GM18517 (cell line): Measurements from ENCODE around the gene SIRT3.
A peak's percentile ranks its signal among the peaks of the same experiment; 100 is the strongest.
"Not testable (repeated sequence)": the region's sequence is repeated elsewhere in the genome, so short reads cannot be mapped to it uniquely, and the experiment has no call there.

ENCODE experiments used
- ATAC-seq: cut with Tn5 transposase; IDR thresholded peaks from one replicate; pipeline ENCODE4 v1.9.1; 2021; ENCODE audit warnings: mild to moderate bottlenecking, moderate library complexity; ENCODE audit not compliant: unreplicated experiment

The SIRT3 gene

DNA sequence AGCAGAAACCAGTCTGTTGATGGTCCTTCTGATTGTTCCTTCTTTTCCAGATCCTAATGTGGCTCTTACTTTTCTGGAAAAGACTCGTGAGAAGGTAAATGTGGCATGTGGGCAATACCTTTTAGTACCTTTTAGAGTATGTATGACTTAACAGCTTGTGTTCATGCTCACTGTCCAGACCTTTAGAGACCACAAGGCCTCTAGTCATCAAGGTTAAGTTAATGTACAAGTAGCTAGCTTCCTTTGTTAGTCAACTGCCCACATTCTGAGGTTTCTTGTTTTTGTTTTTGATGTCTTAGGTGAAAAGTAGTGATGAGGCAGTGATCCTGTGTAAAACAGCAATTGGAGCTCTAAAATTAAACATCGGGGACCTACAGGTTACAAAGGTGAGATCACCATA, 8.2 kb upstream of the SIRT3 start:
- no peak for ATAC-seq

DNA sequence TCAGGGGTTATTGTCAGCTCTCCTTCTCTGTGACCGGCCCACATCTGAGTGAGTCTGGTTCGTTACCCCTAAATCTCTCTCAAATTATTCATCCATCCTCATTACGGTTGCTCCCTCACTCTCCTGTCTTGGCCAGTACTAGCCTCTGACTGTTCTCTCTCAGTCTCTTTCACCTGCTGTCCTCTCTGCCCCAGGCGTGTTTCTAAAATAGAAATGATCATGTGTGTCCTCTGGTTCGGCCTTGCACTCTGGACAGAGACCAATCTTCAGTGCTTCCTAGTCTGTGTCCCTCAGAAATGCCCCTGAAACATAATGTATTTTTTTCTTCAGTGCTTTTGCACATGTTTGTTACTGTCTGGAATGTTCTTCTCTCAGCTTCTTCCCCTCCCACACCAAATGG, 5.5 kb upstream of the SIRT3 start:
- no peak for ATAC-seq

DNA sequence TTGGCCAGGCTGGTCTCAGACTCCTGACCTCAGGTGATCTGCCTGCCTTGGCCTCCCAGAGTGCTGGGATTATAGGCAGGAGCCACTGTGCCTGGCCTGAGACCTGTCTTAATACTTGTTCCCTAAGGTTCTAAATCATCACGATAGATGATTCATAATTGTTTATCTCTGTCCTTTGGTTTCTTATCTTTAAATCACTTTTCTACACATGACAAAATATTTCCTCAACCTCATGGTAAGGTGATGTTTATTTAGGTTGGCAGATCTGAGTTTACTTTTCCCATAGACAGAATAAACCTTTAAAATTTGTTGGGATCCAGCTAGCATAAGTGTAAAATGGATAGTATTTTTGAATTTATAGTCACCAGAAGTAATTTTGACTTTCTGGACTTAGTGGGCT, 4.2 kb upstream of the SIRT3 start:
- no peak for ATAC-seq

DNA sequence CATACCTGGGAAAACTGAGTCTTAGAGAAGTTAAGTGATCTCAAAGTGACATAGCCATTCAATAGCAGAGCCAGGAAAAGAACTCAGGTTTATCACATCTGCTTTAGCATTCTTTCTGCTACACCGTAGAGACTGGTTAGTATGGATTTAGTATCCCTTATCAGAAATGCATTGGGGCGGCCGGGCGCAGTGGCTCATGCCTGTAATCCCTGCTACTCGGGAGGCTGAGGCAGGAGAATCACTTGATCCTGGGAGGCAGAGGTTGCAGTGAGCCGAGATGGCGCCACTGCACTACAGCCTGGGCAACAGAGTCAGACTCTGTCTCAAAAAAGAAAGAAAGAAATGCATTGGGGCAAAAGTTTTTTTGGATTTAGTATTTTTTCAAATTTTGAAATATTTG, 2.2 kb upstream of the SIRT3 start:
- ATAC-seq = not testable (repeated sequence)

DNA sequence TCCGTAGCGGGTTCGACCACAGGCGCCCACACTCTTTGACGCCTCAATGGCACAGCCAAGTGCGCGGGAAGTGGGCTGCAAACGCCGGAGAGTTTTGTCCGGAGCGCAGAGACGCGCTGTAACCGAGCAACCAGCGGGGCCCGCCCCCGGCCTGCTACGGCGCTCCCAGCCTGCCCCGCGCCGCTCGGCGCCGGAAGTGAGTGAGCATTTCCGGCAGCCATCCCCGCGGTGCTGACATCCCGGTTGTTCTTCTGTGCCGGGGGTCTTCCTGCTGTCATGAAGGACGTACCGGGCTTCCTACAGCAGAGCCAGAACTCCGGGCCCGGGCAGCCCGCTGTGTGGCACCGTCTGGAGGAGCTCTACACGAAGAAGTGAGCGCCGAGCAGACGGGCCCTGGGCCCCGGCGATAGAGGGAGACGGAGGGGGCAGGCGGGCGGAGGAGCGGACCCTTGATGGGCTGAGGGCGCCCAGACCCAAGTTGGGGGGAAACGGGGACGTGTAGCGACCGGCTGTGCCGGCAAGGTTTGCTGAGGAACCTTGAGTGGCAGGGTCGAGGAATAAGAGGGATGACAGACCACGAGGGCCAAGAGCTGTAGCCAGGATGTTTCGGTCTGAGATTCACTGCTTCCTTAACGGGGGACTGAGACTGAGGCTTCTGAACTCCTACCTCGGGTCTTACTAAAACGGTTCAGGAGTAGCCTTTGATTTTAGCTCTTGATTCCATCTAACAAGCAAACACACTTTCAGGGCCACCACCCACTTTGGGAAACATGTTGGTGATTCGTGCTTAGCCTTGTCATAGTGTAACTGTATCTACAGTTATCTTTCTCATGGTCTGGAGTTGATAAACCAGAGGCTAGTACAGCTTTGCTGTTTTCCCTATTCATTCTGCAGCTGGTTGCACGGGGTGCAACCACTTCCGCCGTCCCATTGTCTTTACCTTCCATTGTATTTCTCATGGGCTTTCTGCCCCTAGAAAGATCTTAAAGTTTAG, 929 bp upstream of the SIRT3 start, which contains the start of gene PSMD13:
PSMD13 (plus strand) TSS at position 203 of the 994 bp plus-strand sequence; CDS start at position 277, 74 bp downstream.
- ATAC-seq = peak; percentile 67

DNA sequence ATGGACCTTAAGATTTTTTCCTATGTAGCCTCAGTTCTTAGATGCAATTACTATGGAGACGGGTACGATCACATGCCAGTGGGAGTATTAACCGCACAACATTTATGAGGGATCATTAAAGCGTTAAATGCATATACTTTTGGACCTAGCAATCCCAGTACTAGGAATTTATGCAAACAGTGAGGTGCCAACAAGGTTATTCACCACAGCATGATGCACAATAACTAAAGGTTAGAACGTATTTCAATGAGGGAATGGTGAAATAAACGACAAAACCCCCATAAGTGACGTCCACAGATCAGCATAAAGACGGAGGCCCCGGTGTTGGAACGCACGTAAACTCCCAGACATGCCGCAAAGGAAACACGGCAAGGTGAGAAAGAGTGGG, 539 bp downstream of the SIRT3 start:
- no peak for ATAC-seq

DNA sequence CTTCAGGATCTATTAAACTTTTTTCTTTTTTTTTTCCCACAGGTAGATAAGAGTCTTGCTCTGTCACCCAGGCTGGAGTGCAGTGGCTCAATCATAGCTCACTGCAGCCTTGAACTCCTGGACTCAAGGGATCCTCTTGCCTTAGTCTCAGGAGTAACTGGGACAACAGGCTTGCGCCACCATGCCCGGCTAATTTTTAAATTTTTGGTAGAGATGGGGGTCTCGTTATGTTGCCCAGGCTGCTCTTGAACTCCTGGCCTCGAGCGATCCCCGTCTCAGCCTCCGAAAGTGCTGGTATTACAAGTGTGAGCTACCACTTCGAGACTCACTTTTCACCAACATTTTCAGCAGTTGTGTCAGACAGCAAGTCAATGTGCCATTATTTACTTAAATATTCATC, 962 bp downstream of the SIRT3 start:
- ATAC-seq = no peak

DNA sequence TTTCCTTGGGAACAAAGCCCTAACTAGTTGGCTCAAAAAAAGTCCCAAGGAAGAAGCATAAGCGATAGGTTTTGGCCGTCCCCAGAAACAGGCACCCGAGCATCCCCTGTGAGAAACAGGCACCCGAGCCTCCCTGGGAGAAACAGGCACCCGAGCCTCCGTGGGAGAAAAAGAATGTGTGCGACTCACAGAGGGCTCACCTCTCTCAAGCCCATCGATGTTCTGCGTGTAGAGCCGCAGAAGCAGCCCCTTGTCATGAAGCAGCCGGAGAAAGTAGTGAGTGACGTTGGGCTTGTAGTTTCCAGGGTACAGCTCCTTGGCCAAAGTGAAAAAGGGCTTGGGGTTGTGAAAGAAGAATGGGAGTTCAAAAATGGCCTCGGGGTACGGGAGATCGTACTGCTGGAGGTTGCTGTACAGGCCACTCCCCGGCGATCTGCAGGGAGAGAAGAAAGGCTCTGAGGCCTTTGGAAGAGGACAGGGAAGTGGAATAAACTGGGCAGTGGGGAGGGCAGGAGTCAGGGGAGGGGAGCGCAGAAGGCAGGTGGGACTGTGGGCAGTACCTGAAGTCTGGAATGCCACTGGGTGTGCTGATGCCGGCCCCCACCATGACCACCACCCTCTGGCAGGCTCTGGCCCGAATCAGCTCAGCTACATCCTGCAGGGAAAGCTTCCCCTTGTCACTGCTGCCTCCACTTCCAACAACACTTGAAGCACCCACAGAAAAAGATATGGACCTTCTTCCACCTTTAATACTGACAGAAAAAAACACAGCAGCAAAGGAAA, 3.2 kb downstream of the SIRT3 start:
- ATAC-seq = no peak

DNA sequence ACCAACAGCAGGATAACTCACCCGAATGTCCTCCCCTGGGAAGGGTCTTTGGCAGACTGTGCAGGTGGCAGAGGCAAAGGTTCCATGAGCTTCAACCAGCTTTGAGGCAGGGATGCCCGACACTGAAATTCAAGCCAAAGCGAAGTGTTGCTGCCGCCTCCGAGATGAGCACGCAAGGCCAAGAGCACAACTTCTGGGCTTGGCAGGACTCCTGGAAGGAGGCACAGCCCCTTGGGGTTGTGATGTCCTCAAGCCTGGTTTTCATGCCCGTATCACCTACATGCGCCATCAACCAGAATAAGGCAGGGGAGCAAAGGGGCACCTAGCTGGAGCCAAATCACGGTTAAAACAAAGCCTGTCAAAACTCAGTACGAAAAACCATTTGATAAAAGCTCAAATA, 5.7 kb downstream of the SIRT3 start:
- ATAC-seq = no peak

DNA sequence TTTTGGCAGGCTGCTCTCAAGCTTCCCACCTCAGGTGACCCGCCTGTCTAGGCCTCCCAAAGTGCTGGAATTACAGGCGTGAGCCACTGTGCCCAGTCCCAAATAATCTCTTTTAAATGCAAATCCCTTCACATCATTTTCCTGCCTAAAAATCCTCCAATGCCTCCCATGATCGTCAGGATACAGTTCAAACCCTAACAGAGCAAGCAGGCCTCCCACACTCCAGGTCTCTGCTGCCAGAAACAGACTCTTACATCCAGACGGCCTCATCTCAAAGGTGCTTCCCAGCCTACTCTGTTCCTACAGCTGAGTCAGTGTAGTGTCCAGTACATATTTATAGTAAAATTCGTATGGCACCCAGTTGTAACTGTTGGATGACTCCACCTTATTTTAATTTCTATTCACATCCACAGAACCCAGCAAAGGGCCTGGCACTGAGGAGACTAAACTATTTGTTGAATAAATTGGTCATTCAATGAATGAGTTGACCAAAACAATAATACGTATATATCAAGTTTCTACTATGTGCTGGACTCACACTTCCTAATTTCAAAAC, 8.2 kb downstream of the SIRT3 start:
- no peak for ATAC-seq

DNA sequence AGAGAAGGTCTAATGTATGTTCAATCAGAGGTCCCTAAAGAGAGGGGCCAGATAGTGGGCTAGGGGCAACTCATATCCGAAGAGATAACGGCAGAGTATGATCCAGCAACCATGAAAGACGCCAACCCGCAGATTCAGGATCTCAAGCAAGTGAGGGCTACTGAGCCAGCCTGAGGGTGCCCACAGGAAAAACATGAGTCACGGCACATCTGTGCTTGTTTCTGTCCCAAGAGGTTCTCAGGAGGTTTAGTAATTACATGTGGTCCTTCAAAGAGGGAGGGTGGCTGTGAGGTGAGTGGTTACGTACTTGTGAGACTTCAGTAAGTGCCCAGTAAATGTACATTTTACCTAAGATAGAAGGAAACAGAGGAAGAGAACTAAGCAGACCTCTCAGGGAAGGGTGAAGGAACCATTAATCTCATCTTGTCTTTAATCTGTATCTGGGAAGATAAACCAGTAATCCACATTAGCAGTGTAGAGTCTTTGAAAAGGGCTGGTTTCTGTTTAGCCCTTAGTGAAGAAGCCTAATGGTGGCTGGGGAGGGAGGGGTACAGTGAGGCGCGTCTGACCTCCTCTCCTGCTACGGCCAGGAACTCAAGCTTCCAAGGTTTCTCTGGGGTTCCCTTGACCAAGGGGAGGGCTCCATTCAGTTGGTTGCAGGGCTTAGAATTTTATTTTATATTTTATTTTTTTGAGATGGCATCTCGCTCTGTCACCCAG, 10.2 kb downstream of the SIRT3 start:
- ATAC-seq = no peak

DNA sequence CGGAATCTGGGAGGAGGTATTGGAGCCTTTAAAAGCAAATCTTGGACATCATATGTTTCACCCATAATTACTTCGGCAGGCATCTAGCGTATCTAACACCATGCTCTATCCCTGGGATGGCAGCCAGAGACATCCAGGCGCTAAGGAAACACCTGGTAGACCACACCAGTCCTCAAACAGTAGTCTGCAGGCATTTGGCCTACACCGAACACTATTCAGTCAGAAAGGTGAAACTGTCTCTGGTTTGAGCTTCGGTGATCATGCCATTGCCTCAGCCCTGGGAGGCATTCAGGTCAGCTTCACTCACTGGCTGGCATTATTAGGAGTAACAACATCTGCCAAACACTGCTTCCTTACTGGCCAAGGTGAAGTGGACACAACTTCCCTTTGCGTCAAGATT, 11.7 kb downstream of the SIRT3 start:
- no peak for ATAC-seq

DNA sequence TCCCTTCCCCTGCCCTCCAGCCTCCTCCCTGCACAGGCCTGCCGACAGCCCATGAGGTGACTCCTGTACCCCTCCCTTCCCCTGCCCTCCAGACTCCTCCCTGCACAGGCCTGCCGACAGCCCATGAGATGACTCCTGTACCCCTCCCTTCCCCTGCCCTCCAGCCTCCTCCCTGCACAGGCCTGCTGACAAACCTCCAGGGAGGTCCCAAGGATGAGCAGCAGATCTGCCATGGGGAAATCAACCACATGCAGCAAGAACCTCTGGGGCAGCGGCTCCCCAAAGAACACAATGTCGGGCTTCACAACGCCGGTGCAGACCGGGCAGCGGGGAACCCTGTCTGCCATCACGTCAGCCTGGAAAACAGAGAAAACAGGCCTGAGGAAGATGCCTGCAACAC, 12.3 kb downstream of the SIRT3 start:
- no peak for ATAC-seq

DNA sequence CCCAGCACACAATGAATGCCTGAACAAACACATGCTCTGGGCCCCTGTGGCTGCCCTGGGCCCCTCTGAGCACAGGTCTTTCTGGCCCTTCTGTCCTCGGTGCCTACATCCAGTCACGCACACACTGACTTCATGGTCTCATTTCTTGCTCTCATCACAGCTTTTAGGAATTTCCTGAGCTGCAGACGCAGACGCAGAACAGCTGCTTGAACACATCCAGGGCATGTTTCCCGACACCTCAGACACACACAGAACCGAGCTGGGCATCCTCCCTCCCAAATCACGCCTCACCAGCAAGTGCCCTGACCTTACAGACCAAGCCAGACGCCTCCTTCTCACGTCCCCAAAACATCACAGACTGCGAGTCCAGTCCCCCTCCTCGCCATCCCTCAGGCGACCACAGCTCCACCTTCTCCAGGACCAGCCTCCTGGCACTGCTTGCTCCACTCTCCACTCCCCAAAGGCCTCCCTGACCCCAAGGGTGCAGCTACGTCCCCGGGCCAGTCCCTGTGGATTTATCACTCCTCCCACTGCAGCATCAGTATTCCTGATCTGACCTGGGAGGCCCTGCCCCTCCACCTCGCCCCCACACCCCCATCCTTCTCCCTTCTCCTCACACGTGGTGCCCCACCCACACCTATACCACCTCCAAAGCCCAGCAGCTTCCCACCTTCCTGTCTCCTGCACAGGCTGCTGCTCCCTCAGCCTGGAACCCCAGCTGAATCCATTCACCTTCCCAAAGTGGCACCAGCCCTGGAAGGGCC, 12.9 kb downstream of the SIRT3 start:
- ATAC-seq = no peak

DNA sequence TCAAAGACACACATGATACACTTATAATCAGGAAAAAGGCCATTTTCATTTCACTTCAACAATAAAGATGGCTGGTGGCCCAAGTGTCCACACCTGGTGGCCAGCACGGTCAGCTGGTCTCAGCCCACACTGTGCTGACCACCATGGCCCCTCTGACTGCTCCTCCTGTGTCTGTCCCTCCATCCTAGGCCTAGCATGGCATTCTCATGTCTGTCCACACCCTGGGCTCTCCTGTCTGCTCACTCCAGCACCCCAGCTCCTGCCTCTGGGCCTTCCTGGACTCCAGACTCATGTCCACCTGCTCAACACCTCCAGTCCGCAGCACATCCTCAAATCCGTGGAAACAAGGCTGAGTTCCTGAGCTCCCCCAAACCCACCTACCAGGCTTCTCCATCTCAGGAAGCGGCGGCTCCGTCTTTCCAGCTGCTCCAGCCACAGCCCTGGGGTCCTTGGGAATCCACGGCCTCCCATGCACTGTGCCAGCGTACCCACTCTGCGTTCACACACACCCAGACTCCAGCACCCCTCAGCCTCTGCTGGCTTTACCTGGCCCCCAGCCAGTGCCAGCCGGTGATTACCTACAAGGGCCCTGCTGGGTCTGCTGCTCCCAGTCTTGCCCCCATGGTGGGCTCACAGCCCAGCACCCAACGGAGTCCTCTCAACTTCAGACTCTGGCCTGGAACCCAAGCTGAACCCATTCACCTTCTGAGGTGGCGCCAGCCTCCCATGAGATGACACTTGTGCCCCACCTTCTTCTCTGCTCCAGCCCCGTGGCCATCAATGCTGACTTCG, 13.9 kb downstream of the SIRT3 start:
- no peak for ATAC-seq

DNA sequence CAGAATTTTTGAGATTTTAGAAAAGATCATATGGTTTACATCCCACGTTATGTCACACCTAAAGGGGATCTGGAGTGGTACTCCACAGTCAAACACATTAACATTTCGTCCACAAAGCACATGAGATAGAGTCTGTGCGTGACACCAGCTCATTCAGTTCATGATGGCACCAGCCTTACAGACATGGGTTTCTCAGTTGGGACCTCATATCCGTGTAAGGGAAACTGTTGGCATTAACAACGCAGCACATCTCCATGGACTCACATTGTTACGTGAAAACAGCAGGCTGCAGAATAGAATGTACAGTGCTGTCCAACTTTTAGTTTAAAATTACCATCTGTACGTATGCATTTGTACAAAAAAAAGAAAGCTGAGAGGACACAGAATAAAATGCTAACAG, 14.6 kb downstream of the SIRT3 start:
- ATAC-seq = no peak

DNA sequence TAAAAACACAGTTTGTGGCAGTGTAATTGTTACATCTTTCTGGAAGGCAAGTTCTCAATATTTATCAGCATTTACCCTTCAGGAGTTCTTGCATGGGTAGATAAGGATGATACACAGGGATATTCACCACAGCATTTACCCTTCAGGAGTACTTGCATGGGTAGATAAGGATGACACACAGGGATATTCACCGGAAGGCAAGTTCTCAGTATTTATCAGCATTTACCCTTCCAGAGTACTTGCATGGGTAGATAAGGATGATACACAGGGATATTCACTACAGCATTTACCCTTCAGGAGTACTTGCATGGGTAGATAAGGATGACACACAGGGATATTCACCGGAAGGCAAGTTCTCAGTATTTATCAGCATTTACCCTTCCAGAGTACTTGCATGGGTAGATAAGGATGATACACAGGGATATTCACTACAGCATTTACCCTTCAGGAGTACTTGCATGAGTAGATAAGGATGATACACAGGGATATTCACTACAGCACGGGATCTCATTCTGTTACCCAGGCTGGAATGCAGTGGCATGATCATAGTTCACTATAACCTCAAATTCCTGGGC, 15.4 kb downstream of the SIRT3 start:
- ATAC-seq = not testable (repeated sequence)

DNA sequence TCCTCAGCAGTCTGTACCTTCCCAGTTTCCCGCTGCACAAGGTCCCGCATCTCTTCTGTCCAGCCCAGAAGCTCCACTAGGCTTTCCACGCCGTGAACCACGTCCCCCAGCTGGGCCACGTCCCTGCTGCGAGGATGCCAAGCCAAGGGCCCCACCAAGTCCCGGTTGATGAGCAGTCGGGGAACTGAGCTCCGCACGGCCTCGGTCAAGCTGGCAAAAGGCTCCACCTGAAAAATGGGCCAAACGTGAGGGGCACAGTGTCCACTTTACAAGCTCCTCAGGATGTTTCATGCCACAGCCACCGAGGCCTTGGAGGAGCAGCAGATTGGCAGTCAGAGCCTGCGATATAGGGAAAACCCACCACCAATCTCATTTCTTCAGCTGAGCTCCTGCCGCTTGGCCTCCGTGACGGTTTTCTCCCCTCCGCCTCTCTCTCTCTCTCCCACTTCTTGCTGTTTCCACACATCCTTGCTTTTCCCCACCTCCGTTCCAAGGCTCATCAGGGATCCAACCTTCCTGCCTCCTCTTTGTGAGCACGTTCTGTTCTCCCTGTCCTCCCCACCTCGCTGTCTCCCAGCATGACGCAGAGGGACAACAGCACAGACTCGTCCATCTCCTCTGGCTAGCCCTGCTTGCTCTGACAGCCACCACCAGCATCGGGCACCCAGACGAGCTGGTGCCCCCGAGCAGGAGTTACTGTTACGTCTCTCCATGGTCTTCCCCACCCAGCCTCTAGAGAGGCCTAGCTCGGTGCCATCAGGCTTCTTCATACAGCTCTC, 17.1 kb downstream of the SIRT3 start:
- ATAC-seq = no peak
